Fibroblast of lung (primary cell): ENCODE results near the gene HEXIM1. TPM values are rescaled to one million over a fixed set of nuclear protein-coding genes. Genes with fewer than 3 reads are reported as not detected.

ENCODE experiments used
- DNase-seq, 2 donors: peaks; one replicate each; pipeline versions ENCODE4 v3.0.0 to v3.0.0-alpha.2; 2010; ENCODE audit warnings: low read depth in 2 of 2
- H2AFZ ChIP-seq: 2 replicates; pipeline ENCODE4 v1.5.1; 2012; ENCODE audit warnings: low read length, control low read depth, inconsistent platforms
- H3K27ac ChIP-seq: 2 replicates; pipeline ENCODE4 v1.5.1; 2011; ENCODE audit warnings: low read length, control low read depth; ENCODE audit not compliant: insufficient read depth
- H3K27me3 ChIP-seq: 2 replicates; pipeline ENCODE4 v1.5.1; 2011; ENCODE audit warnings: mild to moderate bottlenecking, low read length; ENCODE audit not compliant: control insufficient read depth, insufficient read depth
- H3K36me3 ChIP-seq: 2 replicates; pipeline ENCODE4 v1.5.1; 2011; ENCODE audit warnings: low read length; ENCODE audit not compliant: control insufficient read depth, insufficient read depth
- H3K4me1 ChIP-seq: 2 replicates; pipeline ENCODE4 v1.5.1; 2011; ENCODE audit warnings: low read length; ENCODE audit not compliant: control insufficient read depth, insufficient read depth; ENCODE audit errors: extremely low read depth
- H3K4me2 ChIP-seq: 2 replicates; pipeline ENCODE4 v1.5.1; 2011; ENCODE audit warnings: low read length, control low read depth; ENCODE audit not compliant: insufficient read depth; ENCODE audit errors: extremely low read depth
- H3K4me3 ChIP-seq, 4 experiments: fragments of 200-600 bp in 1 of 4; sonication (generic) in 1 of 4; replicated peaks in 1 of 4; 2 replicates each; pipeline ENCODE4 v1.5.1; 2011 to 2016; ENCODE audit warnings: low read length in 4 of 4, low read depth in 3 of 4, mild to moderate bottlenecking in 3 of 4, control low read depth in 2 of 4, inconsistent platforms in 1 of 4, mixed read lengths in 1 of 4; ENCODE audit not compliant: insufficient read depth in 1 of 4; ENCODE audit errors: control extremely low read depth in 1 of 4
- H3K79me2 ChIP-seq: 2 replicates; pipeline ENCODE4 v1.5.1; 2012; ENCODE audit warnings: mild to moderate bottlenecking, low read length, inconsistent platforms; ENCODE audit not compliant: control insufficient read depth, insufficient read depth
- H3K9ac ChIP-seq: 2 replicates; pipeline ENCODE4 v1.5.1; 2011; ENCODE audit warnings: mild to moderate bottlenecking, low read length, control low read depth; ENCODE audit not compliant: insufficient read depth
- H3K9me3 ChIP-seq: 2 replicates; pipeline ENCODE4 v1.5.1; 2012; ENCODE audit warnings: low read depth, low read length; ENCODE audit not compliant: control insufficient read depth, insufficient read depth
- H4K20me1 ChIP-seq: 2 replicates; pipeline ENCODE4 v1.5.1; 2011; ENCODE audit warnings: low read length; ENCODE audit not compliant: control insufficient read depth, insufficient read depth; ENCODE audit errors: extremely low read depth
- CTCF ChIP-seq, 2 donors: IDR thresholded peaks in 1 of 2; conservative IDR thresholded peaks in 1 of 2; 1 replicate in 1 of 2; 2 replicates in 1 of 2; pipeline ENCODE4 v1.5.1; 2011 to 2012; ENCODE audit warnings: low read length in 2 of 2, control low read depth in 1 of 2, inconsistent platforms in 1 of 2, low read depth in 1 of 2, mild to moderate bottlenecking in 1 of 2
- EZH2 ChIP-seq: IDR thresholded peaks from 2 replicates; pipeline ENCODE4 v1.5.1; 2012; ENCODE audit warnings: low read length, control low read depth, mild to moderate bottlenecking; ENCODE audit errors: missing control alignments
- polyA plus RNA-seq, 2 donors: library from polyadenylated mRNA; depleted of rRNA in 1 of 2; stranded (reverse) in 1 of 2; unstranded in 1 of 2; fragments of >200 nt; gene quantifications; 2 replicates each; pipeline ENCODE4 v1.2.1, GENCODE V29; 2011 to 2012; ENCODE audit warnings: missing spikeins in 1 of 2
- total RNA-seq: library from RNA; depleted of rRNA; stranded (reverse); fragments of >200 nt; gene quantifications from 2 replicates; pipeline ENCODE4 v1.2.1, GENCODE V29; 2014

HEXIM1 gene
- total and polyA plus RNA-seq, 2 donors (not counting 1 experiment from before 2014, with no cell fraction given) = 9.9 to 11.7 TPM

- Histone ChIP-seq H3K27me3 (no peaks in the 10 kb centered on the region), H2AFZ (no peak overlapping the region), H3K4me2 (no peak overlapping the region), H3K4me1 (peaks cover 14% of the 10 kb centered on the region), H3K4me3 (no peak overlapping the region), H4K20me1 (no peaks in the 10 kb centered on the region), H3K27ac (no peak overlapping the region), H3K9me3 (no peaks in the 10 kb centered on the region), H3K79me2 (peaks cover 11% of the 10 kb centered on the region), H3K9ac (no peak overlapping the region), H3K36me3 (peaks cover 6% of the 10 kb centered on the region)
- TF ChIP-seq CTCF (conservative IDR thresholded peaks at IDR 0.05 in 1 of 2, IDR thresholded peaks at IDR 0.05 in 1 of 2; ENCODE audit: low read depth in 1 of 2, low read length in 2 of 2) (no peak), EZH2 (no peak)
- DNase-seq = no peak
These were observed 27.7 kb upstream of the HEXIM1 start for GRCh38 chr17:45120558-45120957.

GRCh38 chr17:45121055-45121454, 27.2 kb upstream of the HEXIM1 start:
- H2AFZ ChIP-seq = no peak overlapping the region
- no peak overlapping the region for H3K4me3 ChIP-seq
- H4K20me1 ChIP-seq = no peaks in the 10 kb centered on the region
- H3K9ac ChIP-seq = no peak overlapping the region
- no peaks in the 10 kb centered on the region for H3K27me3 ChIP-seq
- H3K27ac ChIP-seq = no peak overlapping the region
- H3K36me3 ChIP-seq = peaks cover 6% of the 10 kb centered on the region
- H3K4me2 ChIP-seq = no peak overlapping the region
- H3K79me2 ChIP-seq = peaks cover 13% of the 10 kb centered on the region
- peaks cover 14% of the 10 kb centered on the region for H3K4me1 ChIP-seq
- DNase-seq = no peak
- no peaks in the 10 kb centered on the region for H3K9me3 ChIP-seq
- TF ChIP-seq EZH2 = no peak

GRCh38 chr17:45123076-45123770, 25.1 kb upstream of the HEXIM1 start:
- no peaks in the 10 kb centered on the region for H3K9me3 ChIP-seq
- H3K27ac ChIP-seq = peak overlapping the region; percentile 88
- TF ChIP-seq CTCF (conservative IDR thresholded peaks at IDR 0.05 in 1 of 2, IDR thresholded peaks at IDR 0.05 in 1 of 2; ENCODE audit: low read depth in 1 of 2, low read length in 2 of 2) = no peak
- no peak for TF ChIP-seq EZH2
- H3K9ac ChIP-seq = no peak overlapping the region
- H4K20me1 ChIP-seq = no peaks in the 10 kb centered on the region
- H3K4me1 ChIP-seq = peaks cover 24% of the 10 kb centered on the region
- H3K79me2 ChIP-seq = peaks cover 17% of the 10 kb centered on the region
- H3K4me3 ChIP-seq = no peak overlapping the region
- peak overlapping the region; percentile 26 for H3K4me2 ChIP-seq
- peaks cover 1% of the 10 kb centered on the region for H3K36me3 ChIP-seq
- no peak overlapping the region for H2AFZ ChIP-seq
- no peaks in the 10 kb centered on the region for H3K27me3 ChIP-seq
- no peak for DNase-seq
